SH-SY5Y (cell line): ENCODE measurements around the gene SLC10A2.

ENCODE experiments used
- GATA2 ChIP-seq: IDR thresholded peaks from 2 replicates; pipeline ENCODE4 v1.6.1; 2011; ENCODE audit warnings: mild to moderate bottlenecking, low read depth, low read length
- GATA3 ChIP-seq: IDR thresholded peaks from 2 replicates; pipeline ENCODE4 v1.6.1; 2011; ENCODE audit warnings: low read depth, mild to moderate bottlenecking, low read length, moderate library complexity

DNA sequence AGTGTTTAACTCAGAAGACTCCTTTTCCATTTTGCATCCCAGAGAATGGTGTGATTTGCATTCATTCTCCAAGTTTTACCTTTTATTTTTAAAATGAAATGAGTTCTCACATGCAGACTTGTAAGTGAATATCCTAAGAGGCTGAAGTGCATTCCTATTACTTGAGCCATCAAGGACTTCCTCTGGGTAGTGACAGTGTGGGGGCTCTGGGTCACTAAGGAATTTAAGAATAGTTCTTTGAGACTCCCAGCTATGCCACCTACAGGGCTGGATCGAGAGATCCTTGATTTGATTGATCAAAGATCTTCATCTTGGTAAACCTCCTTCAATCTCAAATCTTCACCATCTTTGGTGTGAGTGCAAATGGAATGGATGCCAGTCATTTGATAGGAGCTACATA is 36.3 kb upstream of the SLC10A2 start:
- TF ChIP-seq GATA2: no peak
- TF ChIP-seq GATA3: no peak
